GM19452 (cell line): ENCODE data around the gene ATAD1.
"Not testable (repeated sequence)": the region's sequence is repeated elsewhere in the genome, so short reads cannot be mapped to it uniquely, and the experiment has no call there.

Experiments used
- ATAC-seq: cut with Tn5 transposase; IDR thresholded peaks from one replicate; pipeline ENCODE4 v1.9.1; 2021; ENCODE audit not compliant: unreplicated experiment

Gene ATAD1

DNA sequence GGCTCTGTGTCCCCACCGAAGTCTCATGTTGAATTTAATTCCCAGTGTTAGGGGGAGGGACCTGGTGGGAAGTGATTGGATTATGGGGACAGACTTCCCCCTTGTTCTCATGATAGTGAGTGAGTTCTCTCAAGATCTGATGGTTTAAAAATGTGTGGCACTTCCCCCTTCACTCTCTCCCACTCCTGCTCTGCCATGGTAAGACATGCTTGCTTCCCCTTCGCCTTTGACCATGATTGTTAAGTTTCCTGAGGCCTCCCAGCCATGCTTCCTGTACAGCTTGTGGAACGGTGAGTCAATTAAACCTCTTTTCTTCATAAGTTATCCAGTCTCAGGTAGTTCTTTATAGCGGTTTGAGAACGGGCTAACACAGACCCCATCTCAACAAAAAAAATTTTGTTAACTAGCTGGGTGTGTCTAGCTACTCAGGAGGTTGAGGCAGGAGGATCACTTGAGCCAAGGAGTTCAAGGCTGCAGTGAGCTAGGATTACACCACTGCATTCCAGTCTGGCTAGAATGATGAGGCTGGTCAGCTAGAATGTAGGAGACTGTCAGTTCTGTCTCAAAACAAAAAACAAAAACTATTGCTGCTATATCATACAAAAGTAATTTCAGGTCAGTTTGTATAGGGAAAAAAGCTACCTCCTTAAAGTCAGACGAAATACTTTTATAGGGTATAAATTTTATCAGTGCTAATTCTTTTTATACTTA is 57.7 kb downstream of the ATAD1 start:
- ATAC-seq, result no peak

DNA sequence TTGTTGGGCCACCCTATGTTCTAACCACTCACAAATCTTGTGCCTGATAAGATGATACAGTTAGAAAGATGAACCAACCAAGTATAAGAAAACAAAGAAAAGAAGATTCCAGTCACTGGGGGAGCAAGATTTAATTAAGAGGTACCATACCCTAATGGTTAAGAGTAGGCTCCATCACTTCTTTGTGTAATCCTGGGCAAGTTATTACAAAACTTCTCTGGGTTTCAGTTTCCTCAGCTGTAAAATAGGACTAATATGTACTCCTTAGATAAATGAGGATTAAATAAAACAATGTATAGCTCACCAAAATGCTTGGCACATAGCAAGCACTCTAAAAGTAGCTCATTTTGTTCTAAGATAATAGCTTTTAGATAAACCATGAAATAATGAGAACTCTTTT is 58.5 kb downstream of the ATAD1 start:
- ATAC-seq, result no peak

- ATAC-seq, result no peak
Measured at GRCh38 chr10:87757685-87758084, 60.3 kb downstream of the ATAD1 start.

DNA sequence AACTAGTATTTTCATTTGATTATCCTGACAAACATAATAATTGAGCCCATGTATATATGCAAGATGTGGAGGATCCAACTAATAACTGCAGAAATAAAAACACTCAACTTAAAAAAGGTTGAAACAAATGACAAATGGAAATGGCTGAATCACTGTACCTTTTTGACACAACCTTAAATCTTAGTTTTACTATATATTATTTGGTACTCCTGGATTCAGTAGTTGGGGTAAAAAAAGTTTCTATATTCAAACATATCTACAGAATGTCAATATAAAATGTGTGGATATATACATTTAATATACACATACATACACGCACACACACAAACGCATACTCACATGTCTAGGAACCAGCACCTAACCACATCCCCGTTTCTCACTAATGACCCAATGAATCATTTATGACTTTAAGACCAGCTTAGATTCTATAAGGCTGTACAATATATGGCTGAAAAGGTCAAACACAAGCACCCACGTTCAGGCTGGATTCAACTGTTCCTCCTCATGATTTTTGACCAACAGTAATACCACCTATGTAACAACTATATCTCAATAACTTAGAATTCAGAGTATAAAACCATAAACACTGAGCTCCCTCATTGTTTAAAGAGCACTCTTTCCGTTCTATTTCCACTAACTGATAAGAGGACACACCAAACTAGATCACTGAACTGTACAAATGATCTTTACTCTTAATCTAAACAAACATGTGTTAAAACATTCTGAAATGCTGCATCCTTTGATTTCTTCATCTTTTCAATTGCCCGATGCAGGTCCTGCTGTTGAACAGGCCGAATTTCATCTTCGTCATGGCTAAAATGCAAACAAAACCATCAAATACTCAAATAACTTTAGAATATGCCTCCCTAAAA is 63.8 kb downstream of the ATAD1 start:
- no peak for ATAC-seq

DNA sequence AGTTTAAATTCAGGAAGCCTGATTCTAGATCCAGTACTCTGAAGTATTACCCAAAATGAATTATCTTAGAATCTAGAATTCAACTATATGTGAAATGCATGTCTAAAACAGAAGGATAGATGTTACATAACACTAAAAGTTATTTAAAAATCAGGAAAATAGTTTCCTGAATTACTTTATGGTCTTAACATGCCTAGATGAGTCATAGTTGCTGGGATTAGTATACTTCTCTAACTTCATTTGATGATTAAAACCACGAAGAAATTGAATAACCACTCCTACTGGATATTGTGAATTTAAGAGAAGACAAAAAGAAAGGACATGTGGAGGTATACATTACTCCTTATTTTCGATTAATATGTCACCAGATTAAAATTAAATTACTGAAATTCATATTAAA is 65.5 kb downstream of the ATAD1 start:
- no peak for ATAC-seq

- no peak for ATAC-seq
Measured at GRCh38 chr10:87751274-87751673, 66.8 kb downstream of the ATAD1 start.

- peak; percentile 67 for ATAC-seq
Measured at GRCh38 chr10:87750817-87751216, 67.2 kb downstream of the ATAD1 start.

DNA sequence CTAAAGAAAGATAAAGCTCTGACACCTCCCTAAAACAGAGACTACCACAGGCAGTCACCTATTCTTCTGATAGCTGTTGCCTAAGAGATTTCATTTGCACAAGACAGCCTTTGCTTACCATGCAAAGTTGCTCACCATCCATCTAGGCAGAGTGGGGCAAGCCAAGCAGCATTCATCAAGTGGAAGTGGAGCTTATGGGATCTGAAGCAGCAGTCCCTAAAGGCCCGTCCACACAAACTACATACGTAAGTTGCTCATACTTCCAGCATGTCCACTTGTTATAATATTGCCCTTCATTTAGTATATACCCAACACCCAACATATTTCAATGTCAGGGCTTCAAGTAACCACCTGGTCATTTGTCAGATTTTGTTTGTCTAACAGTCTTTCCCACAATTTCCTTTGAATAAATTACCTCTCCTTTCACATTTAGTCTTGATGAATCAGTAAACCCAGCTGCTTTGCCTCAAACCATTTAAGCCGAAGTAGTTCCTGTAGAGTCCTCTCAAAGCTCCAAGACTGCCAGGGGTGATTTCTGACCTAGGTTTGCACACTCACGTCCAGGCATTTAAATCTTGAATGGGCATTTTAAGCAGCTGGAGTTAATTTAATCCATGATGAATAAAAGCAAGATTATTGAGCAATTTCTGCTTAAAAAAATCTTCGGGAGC is 67.9 kb downstream of the ATAD1 start:
- no peak for ATAC-seq

DNA sequence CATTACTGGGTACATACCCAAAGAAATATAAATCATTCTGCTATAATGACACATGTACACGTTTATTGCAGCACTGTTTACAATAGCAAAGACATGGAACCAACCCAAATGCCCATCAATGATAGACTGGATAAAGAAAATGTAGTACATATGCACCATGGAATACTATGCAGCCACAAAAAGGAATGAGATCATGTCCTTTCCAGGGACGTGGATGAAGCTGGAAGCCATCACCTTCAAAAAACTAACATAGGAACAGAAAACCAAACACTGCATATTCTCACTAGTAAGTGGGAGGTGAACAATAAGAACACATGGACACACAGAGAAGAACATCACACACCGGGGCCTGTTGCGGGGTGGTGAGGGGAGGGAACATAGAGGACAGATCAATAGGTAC is 69.8 kb downstream of the ATAD1 start:
- not testable (repeated sequence) for ATAC-seq

DNA sequence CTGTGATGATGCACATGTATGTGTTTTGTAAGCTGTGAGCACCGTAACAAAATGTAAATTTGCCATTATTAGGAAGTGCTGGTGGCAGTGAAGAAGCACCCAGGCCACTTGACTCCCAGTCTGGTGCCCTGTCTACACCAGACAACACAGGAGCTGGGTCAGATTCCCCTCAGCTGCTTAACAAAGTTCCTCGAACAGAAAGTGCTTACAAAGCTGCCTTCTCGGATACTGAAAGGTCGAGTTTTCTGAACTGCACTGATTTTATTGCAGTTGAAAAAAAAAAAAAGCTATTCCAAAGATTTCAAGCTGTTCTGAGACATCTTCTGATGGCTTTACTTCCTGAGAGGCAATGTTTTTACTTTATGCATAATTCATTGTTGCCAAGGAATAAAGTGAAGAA is 71.1 kb downstream of the ATAD1 start:
- ATAC-seq, result no peak

GRCh38 chr10:87744606-87745005 is 73.4 kb downstream of the ATAD1 start:
- no peak for ATAC-seq

DNA sequence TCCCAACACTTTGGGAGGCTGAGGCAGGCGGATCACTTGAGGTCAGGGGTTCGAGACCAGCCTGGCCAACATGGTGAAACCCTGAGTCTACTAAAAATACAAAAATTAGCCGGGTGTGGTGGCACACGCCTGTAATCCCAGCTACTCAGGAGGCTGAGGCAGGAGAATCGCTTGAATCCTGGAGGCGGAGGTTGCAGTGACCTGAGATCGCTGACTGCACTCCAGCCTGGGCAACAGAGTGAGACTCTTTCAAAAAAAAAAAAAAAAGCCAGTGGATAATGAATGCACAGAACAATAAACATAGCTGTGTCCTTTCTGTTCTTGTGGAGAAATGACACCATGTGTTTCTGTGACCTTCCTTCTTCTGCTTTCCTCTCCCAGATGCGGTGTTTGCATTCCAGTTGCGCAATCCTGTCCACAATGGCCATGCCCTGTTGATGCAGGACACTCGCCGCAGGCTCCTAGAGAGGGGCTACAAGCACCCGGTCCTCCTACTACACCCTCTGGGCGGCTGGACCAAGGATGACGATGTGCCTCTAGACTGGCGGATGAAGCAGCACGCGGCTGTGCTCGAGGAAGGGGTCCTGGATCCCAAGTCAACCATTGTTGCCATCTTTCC is 74.9 kb downstream of the ATAD1 start:
- not testable (repeated sequence) for ATAC-seq

DNA sequence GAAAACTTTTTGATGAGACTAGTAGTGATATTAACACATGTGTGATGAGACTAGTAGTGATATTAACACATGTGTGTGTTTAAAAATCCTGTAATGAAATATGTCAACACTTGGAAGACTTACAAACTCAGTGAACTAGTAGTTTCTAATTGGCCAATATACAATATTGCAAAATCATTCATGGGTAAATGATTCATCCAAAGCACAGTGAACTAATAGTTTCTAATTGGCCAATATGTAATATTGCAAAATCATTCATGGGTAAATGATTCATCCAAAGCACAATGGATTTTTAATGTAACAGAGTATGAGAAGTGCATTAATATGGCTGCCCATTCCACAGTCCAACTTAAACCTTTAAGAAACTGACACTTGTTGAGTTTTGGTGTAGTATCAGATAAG is 77.8 kb downstream of the ATAD1 start:
- no peak for ATAC-seq

DNA sequence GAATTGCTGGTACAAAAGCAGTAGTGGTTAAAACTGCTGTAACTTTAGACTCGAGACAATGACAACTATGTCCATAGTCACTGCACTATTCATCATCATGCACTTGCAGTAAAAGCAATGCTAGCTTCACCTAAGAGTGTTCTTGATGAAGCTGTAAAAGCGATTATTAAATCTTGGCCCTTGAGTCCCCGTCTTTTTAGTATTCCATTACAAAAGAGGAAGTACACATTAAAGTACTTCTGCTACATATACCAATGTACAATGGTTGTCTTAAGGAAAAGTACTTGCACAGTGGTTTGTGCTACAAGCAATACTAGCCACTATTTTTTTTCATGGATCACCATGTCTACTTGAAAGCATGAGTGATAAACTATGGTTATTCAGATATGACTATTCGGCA is 78.3 kb downstream of the ATAD1 start:
- no peak for ATAC-seq

DNA sequence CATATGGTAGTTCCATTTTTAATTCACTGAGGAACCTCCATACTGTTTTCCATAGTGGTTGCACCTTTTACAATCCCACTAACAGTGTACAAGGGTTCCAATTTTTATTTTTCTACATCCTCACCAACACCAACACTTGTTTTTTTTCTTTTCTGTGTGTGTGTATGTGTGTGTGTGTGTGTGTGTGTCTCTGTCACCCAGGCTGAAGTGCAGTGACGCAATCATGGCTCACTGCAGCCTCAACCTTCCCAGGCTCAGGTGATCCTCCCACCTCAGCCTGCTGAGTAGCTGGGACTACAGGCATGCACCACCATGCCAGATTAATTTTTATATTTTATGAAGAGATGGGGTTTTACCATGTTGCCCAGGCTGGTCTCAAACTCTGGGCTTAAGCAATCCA is 79.8 kb downstream of the ATAD1 start:
- ATAC-seq, result not testable (repeated sequence)

DNA sequence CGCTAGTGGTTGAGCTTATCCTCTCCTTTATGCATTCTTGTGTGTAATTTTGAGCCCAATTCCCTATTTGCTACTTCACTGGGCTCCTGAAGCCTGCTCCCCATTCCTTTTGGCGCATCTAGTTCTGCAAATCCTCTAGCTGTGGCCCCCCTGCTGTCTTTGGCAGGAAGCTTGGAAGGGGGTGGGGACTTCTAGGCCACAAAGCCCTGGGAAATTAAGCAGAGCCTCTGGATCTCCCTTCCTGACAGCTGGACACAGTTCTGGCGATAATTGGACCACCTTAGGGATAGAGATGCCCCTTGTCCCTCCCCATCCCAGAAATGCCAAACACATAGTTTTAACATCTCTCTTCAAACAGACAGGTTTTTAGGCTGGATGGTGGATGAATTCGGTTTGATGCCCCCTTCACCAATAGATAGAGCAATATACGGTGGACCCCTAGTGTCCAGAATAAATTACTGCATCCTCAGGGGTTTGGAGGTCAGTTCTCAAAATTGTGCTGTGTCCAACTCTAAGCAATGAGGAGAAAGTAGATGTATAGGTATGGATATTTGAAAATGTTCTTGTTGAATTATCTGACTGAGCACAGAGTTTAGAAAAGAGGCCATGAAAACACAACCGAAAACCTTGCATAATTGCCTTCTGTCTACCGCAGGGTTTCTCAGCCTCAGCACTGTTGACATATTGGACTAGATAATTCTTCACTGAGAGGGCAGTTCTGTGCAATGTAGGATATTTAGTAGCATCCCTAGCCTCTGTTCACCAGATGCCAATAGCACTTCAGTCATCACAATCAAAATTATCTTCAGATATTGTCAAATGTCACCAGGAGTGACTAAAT is 82.8 kb downstream of the ATAD1 start:
- ATAC-seq, result no peak

GRCh38 chr10:87733081-87733480 is 84.9 kb downstream of the ATAD1 start:
- ATAC-seq, result no peak

GRCh38 chr10:87729940-87730339 is 88.1 kb downstream of the ATAD1 start:
- no peak for ATAC-seq

GRCh38 chr10:87724789-87725188 is 93.2 kb downstream of the ATAD1 start:
- ATAC-seq, result no peak

GRCh38 chr10:87723500-87723899 is 94.5 kb downstream of the ATAD1 start:
- ATAC-seq, result no peak

GRCh38 chr10:87722716-87723115 is 95.3 kb downstream of the ATAD1 start:
- no peak for ATAC-seq
